Cardiac fibroblast (primary cell): Measurements from ENCODE around the gene DNM3.

Source experiments
- DNase-seq, 2 donors: peaks; one replicate each; pipeline versions ENCODE4 v3.0.0 to v3.0.0-alpha.2; 2010; ENCODE audit warnings: low read depth in 2 of 2
- H3K4me3 ChIP-seq, 2 donors: replicated peaks in 1 of 2; 1 replicate in 1 of 2; 2 replicates in 1 of 2; pipeline ENCODE4 v1.5.1; 2011; ENCODE audit warnings: low read depth in 2 of 2, low read length in 2 of 2, mild to moderate bottlenecking in 2 of 2, moderate library complexity in 1 of 2
- CTCF ChIP-seq: IDR thresholded peaks from one replicate; pipeline ENCODE4 v1.5.1; 2011; ENCODE audit warnings: low read depth, mild to moderate bottlenecking, low read length, inconsistent platforms

The DNM3 gene

GRCh38 chr1:172344444-172344843 is 503.1 kb downstream of the DNM3 start:
- H3K4me3 ChIP-seq, result no peak overlapping the region
- no peak for TF ChIP-seq CTCF
- no peak for DNase-seq

- no peak for DNase-seq
- no peak overlapping the region for H3K4me3 ChIP-seq
- TF ChIP-seq CTCF, result no peak
Measured at GRCh38 chr1:172345077-172345476, 503.8 kb downstream of the DNM3 start.

GRCh38 chr1:172347416-172347815 is 506.1 kb downstream of the DNM3 start:
- no peak overlapping the region for H3K4me3 ChIP-seq
- DNase-seq, result no peak
- no peak for TF ChIP-seq CTCF

GRCh38 chr1:172350856-172351255 is 509.6 kb downstream of the DNM3 start:
- no peak for TF ChIP-seq CTCF
- H3K4me3 ChIP-seq, result no peak overlapping the region
- no peak for DNase-seq

GRCh38 chr1:172351346-172351745 is 510.0 kb downstream of the DNM3 start:
- no peak overlapping the region for H3K4me3 ChIP-seq
- peak; percentile 19 to 74 for DNase-seq
- TF ChIP-seq CTCF, result no peak

- TF ChIP-seq CTCF, result no peak
- peak; percentile 51 to 71 for DNase-seq
- H3K4me3 ChIP-seq, result no peak overlapping the region
Measured at GRCh38 chr1:172351754-172352161, 510.5 kb downstream of the DNM3 start.

- peak in 1 of 2 donors; percentile 31 for DNase-seq
- H3K4me3 ChIP-seq, result no peak overlapping the region
- no peak for TF ChIP-seq CTCF
Measured at GRCh38 chr1:172352435-172352834, 511.1 kb downstream of the DNM3 start.
